Caco-2 (cell line): Measurements from ENCODE around the gene GPR39. TPM values are rescaled to one million over a fixed set of nuclear protein-coding genes. Genes with fewer than 3 reads are reported as not detected.

Source experiments
- BruUV-seq: library from RNA; stranded (reverse); fragments of 400-500 nt; replicated peaks from 2 replicates; lab custom pipeline; 2021; lab: Mats Ljungman, UMichigan
- CTCF ChIA-PET: fragments of 300-600 bp; sonication (Branson Sonifier 250); formaldehyde crosslinking; loops from one replicate; lab custom pipeline; 2022; ENCODE audit warnings: antibody characterized with exemption; lab: Charles Lee
- POLR2A ChIA-PET: fragments of 300-600 bp; sonication (Branson Sonifier 250); formaldehyde crosslinking; loops from one replicate; lab custom pipeline; 2022; ENCODE audit warnings: antibody characterized with exemption; lab: Charles Lee
- DNase-seq, 2 experiments: peaks; one replicate each; pipeline versions ENCODE4 v3.0.0 to v3.0.0-alpha.2; 2020 to 2022
- H3K27me3 ChIP-seq: replicated peaks from 2 replicates; pipeline ENCODE4 v1.6.0; 2011; ENCODE audit warnings: low read length; ENCODE audit not compliant: control insufficient read depth, insufficient read depth
- H3K36me3 ChIP-seq: 2 replicates; pipeline ENCODE4 v1.5.1; 2011; ENCODE audit warnings: low read length; ENCODE audit not compliant: control insufficient read depth, insufficient read depth
- H3K4me1 ChIP-seq: fragments of 250-450 bp; sonication (Bioruptor Pico); 2 replicates; pipeline ENCODE4 v1.5.1; 2020; ENCODE audit warnings: mild to moderate bottlenecking
- H3K4me3 ChIP-seq: 2 replicates; pipeline ENCODE4 v1.5.1; 2011; ENCODE audit warnings: low read depth, mild to moderate bottlenecking, control low read depth, low read length
- H3K9me3 ChIP-seq: fragments of 250-450 bp; sonication (Bioruptor Pico); 2 replicates; pipeline ENCODE4 v1.5.1; 2020; ENCODE audit warnings: mild to moderate bottlenecking, moderate library complexity
- H3K27ac Mint-ChIP-seq: one replicate; pipeline ENCODE4 v1.8.0; 2022; ENCODE audit warnings: mixed read lengths; ENCODE audit not compliant: unreplicated experiment
- H3K27me3 Mint-ChIP-seq: one replicate; pipeline ENCODE4 v1.8.0; 2022; ENCODE audit warnings: mixed read lengths; ENCODE audit not compliant: insufficient read depth, unreplicated experiment
- H3K36me3 Mint-ChIP-seq: one replicate; pipeline ENCODE4 v1.8.0; 2022; ENCODE audit warnings: mild to moderate bottlenecking, mixed read lengths; ENCODE audit not compliant: insufficient read depth, unreplicated experiment
- H3K4me1 Mint-ChIP-seq: one replicate; pipeline ENCODE4 v1.8.0; 2022; ENCODE audit warnings: low read depth, mixed read lengths; ENCODE audit not compliant: unreplicated experiment
- H3K4me3 Mint-ChIP-seq: one replicate; pipeline ENCODE4 v1.8.0; 2022; ENCODE audit warnings: mild to moderate bottlenecking, moderate library complexity, mixed read lengths; ENCODE audit not compliant: unreplicated experiment
- H3K9me3 Mint-ChIP-seq: one replicate; pipeline ENCODE4 v1.8.0; 2022; ENCODE audit warnings: mixed read lengths; ENCODE audit not compliant: unreplicated experiment
- intact Hi-C: fragments of 100-400 bp; cut with micrococcal nuclease; formaldehyde crosslinking; loops from one replicate; pipeline ENCODE4 v1.10.0; 2022; ENCODE audit not compliant: unreplicated experiment
- total RNA-seq: library from RNA; stranded (reverse); gene quantifications from 2 replicates; pipeline ENCODE4 v1.2.3, GENCODE V29; 2022
- TF ChIP-seq, protein P1 (sequence below), 2 experiments: fragments of 200-600 bp in 1 of 2; IDR thresholded peaks; 1 replicate in 1 of 2; 2 replicates in 1 of 2; pipeline versions ENCODE4 v1.5.1 to v1.8.0; 2011 to 2022; ENCODE audit warnings: antibody characterized with exemption in 1 of 2, control low read depth in 1 of 2, inconsistent platforms in 1 of 2, low read depth in 1 of 2, low read length in 1 of 2, mild to moderate bottlenecking in 1 of 2, moderate library complexity in 1 of 2; ENCODE audit not compliant: insufficient read depth in 1 of 2, severe bottlenecking in 1 of 2, unreplicated experiment in 1 of 2

GPR39 gene
- total RNA-seq, 1 experiment from 2014 or later: 26.8 TPM

DNA sequence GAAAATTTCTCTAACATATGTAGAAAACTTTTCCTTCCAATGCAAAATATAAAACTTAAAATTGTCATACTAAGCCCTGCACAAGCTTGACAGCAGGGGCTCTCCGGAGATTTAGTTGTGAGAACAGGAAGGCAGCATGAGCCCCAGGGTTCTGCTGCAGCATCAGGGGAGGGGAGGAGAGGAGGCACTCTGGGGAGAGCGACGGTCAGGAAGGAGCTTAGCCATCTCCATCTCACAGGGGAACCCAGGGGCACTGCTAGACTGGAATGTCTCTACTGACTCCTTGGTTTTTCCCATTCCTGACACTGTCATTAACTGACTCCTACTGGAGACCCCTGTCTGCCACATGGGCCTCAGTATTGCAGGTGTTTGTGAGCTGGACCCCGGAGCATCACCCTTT is 123.6 kb downstream of the GPR39 start:
- TF ChIP-seq, protein P1, sequence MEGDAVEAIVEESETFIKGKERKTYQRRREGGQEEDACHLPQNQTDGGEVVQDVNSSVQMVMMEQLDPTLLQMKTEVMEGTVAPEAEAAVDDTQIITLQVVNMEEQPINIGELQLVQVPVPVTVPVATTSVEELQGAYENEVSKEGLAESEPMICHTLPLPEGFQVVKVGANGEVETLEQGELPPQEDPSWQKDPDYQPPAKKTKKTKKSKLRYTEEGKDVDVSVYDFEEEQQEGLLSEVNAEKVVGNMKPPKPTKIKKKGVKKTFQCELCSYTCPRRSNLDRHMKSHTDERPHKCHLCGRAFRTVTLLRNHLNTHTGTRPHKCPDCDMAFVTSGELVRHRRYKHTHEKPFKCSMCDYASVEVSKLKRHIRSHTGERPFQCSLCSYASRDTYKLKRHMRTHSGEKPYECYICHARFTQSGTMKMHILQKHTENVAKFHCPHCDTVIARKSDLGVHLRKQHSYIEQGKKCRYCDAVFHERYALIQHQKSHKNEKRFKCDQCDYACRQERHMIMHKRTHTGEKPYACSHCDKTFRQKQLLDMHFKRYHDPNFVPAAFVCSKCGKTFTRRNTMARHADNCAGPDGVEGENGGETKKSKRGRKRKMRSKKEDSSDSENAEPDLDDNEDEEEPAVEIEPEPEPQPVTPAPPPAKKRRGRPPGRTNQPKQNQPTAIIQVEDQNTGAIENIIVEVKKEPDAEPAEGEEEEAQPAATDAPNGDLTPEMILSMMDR (IDR thresholded peaks at IDR 0.05; ENCODE audit: insufficient read depth in 1 of 2, low read depth in 1 of 2, low read length in 1 of 2, severe bottlenecking in 1 of 2, unreplicated experiment in 1 of 2): no peak
- POLR2A ChIA-PET: no interaction called here
- peaks cover 60% of the 10 kb centered on the region for H3K9me3 Mint-ChIP-seq
- H3K36me3 ChIP-seq: peaks cover 1% of the 10 kb centered on the region; the same call in 1 of the 2 replicates
- BruUV-seq: no TSS peak
- H3K36me3 Mint-ChIP-seq: peaks cover 32% of the 10 kb centered on the region
- no peak overlapping the region for H3K4me3 Mint-ChIP-seq
- H3K27me3 ChIP-seq: no peaks in the 10 kb centered on the region
- intact Hi-C loops: loop anchor here (5.0 kb wide), 1 partner anchor 123 kb away; the partner anchor contains the start of gene GPR39
- CTCF ChIA-PET: no interaction called here
- no peak overlapping the region for H3K27ac Mint-ChIP-seq
- no peak overlapping the region for H3K4me3 ChIP-seq
- H3K4me1 ChIP-seq: peaks cover 20% of the 10 kb centered on the region
- DNase-seq: no peak
- H3K4me1 Mint-ChIP-seq: peaks cover 28% of the 10 kb centered on the region
- H3K9me3 ChIP-seq: peaks cover 44% of the 10 kb centered on the region
- H3K27me3 Mint-ChIP-seq: no peaks in the 10 kb centered on the region

DNA sequence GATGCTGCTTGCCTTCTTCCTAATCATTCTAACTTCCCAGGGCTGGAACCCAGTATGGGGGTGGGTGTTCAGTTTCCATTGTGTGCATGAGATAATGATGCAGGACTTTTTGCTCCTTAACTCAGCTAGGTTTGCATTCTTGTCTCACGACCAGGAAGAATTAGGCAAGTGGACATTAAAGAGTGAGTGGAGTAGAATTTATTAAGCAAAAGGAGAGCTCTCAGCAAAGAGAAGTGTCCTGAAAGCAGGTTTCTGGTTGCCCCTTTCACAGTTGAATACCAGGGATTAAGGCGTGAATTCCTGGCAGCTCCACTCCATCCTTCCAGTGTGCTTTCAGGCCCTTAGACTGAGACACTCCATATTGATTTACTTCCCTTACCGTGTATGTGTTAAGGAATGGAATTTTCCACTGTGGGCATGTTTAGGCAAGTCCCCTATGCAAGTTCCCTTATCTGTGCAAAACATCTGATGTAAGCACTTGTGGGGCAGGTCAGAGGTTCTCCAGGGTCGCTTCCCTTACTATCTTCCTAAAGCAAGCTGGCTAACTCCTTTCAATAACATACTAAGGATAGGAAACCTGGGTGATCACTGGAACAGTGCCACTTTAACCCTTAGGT is 126.5 kb downstream of the GPR39 start:
- Mint-ChIP-seq H3K27ac (peak overlapping the region; percentile 59), H3K36me3 (peaks cover 31% of the 10 kb centered on the region), H3K4me3 (peak overlapping the region; percentile 12), H3K27me3 (no peaks in the 10 kb centered on the region), H3K4me1 (peaks cover 16% of the 10 kb centered on the region), H3K9me3 (peaks cover 38% of the 10 kb centered on the region)
- Histone ChIP-seq H3K9me3 (peaks cover 41% of the 10 kb centered on the region), H3K36me3 (peaks cover 1% of the 10 kb centered on the region; the same call in 1 of the 2 replicates), H3K4me1 (peaks cover 16% of the 10 kb centered on the region), H3K4me3 (no peak overlapping the region), H3K27me3 (no peaks in the 10 kb centered on the region)
- ChIA-PET CTCF (interaction anchor here (0.7 to 0.8 kb wide), 2 partner anchors 94 to 248 kb away, joined by 3 to 4 read pairs; no protein-coding TSS in a partner anchor), POLR2A (no interaction called here)
- no TSS peak for BruUV-seq
- intact Hi-C loops: loop anchor here (5.0 kb wide), 1 partner anchor 126 kb away; the partner anchor contains the start of gene GPR39
- peak; percentile 51 to 61 for DNase-seq
- TF ChIP-seq, protein P1 (IDR thresholded peaks at IDR 0.05; ENCODE audit: insufficient read depth in 1 of 2, low read depth in 1 of 2, low read length in 1 of 2, severe bottlenecking in 1 of 2, unreplicated experiment in 1 of 2): no peak

DNA sequence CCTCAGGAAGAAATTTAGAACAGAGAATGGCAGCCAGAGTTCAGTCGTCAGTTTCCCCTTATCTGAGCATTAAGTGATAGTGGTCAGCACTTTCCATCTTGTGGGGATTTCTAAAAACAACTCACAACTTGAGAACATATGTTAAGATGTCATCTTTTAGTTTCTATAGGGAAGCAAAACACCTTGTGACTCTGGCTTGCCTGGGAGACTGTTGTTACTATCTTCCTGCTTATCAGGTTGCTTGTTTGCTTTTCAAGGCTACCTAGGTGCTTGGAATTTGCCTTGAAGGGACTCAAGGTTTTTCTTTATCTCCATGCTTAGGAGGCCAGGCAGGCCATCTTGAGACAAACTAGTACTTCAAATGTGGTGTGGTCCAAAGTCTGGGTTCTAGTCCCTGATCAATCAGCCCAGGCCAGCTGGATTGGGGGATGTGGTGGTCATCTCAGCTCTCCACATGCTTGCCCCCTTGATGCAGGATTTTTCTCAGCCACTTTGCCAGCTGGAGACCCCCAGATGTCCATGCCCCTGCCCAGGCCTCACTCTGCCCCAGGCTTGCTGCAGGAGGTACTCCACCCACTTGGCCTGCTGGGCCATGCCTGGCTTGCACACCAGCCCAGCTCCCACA is 127.5 kb downstream of the GPR39 start:
- Histone ChIP-seq H3K4me1 (peaks cover 16% of the 10 kb centered on the region), H3K9me3 (peaks cover 41% of the 10 kb centered on the region), H3K27me3 (no peaks in the 10 kb centered on the region), H3K4me3 (no peak overlapping the region), H3K36me3 (no peaks in the 10 kb centered on the region; the same call in 1 of the 2 replicates)
- no TSS peak for BruUV-seq
- DNase-seq: peak; percentile 52 to 53
- H3K9me3 Mint-ChIP-seq: peaks cover 38% of the 10 kb centered on the region
- peaks cover 16% of the 10 kb centered on the region for H3K4me1 Mint-ChIP-seq
- peaks cover 31% of the 10 kb centered on the region for H3K36me3 Mint-ChIP-seq
- ChIA-PET CTCF (no interaction called here), POLR2A (no interaction called here)
- H3K4me3 Mint-ChIP-seq: peak overlapping the region; percentile 12
- TF ChIP-seq, protein P1 (IDR thresholded peaks at IDR 0.05; ENCODE audit: insufficient read depth in 1 of 2, low read depth in 1 of 2, low read length in 1 of 2, severe bottlenecking in 1 of 2, unreplicated experiment in 1 of 2): no peak
- peak overlapping the region; percentile 80 for H3K27ac Mint-ChIP-seq
- intact Hi-C loops: loop anchor here (5.0 kb wide), 1 partner anchor 127 kb away; the partner anchor contains the start of gene GPR39
- no peaks in the 10 kb centered on the region for H3K27me3 Mint-ChIP-seq
